ENCODE data around the gene ANAPC16. TPM values are rescaled to one million over a fixed set of nuclear protein-coding genes. Genes with fewer than 3 reads are reported as not detected.
"Not testable (repeated sequence)": the region's sequence is repeated elsewhere in the genome, so short reads cannot be mapped to it uniquely, and the experiment has no call there.

Gene ANAPC16
- total RNA-seq, 6 experiments from 2014 or later, result 40.4 to 46.0 (median 40.7) TPM

DNA sequence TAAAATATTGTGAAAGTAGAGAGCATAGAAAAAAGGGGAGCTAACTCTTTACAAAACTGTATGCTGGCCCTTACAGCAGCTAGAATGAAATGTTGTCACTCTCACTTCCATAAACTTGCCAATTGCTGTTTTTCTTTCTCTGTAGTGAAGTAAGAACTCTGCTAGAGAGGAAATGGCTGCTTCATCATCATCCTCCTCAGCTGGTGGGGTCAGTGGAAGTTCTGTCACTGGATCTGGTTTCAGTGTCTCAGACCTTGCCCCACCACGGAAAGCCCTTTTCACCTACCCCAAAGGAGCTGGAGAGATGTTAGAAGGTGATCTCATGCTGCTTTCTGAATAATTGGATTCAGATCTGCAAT is 7.9 kb downstream of the ANAPC16 start:
- H3K27ac Mint-ChIP-seq, result no peak overlapping the region

GRCh38 chr10:72224191-72224590 is 8.4 kb downstream of the ANAPC16 start:
- not testable (repeated sequence) for H3K27ac Mint-ChIP-seq; H3K27me3 Mint-ChIP-seq (ENCODE audit: insufficient read depth); H3K36me3 Mint-ChIP-seq (ENCODE audit: low read depth); H3K4me3 Mint-ChIP-seq; H3K4me1 Mint-ChIP-seq (ENCODE audit: low read depth); DNase-seq; H3K9me3 Mint-ChIP-seq

More for the DNA sequence above, 7.9 kb downstream of the ANAPC16 start:
- no peak overlapping the region for H3K4me3 Mint-ChIP-seq
- DNase-seq, result no peak
- H3K4me1 Mint-ChIP-seq (ENCODE audit: low read depth), result peaks cover 12% of the 10 kb centered on the region
- H3K27me3 Mint-ChIP-seq (ENCODE audit: insufficient read depth), result no peaks in the 10 kb centered on the region
- H3K36me3 Mint-ChIP-seq (ENCODE audit: low read depth), result no peaks in the 10 kb centered on the region
- H3K9me3 Mint-ChIP-seq, result no peaks in the 10 kb centered on the region
- TF ChIP-seq CTCF (IDR thresholded peaks at IDR 0.05), result no peak

- no peak for TF ChIP-seq CTCF (IDR thresholded peaks at IDR 0.05)
- no peaks in the 10 kb centered on the region for H3K36me3 Mint-ChIP-seq (ENCODE audit: low read depth)
- H3K27ac Mint-ChIP-seq, result no peak overlapping the region
- no peak for DNase-seq
- H3K9me3 Mint-ChIP-seq, result no peaks in the 10 kb centered on the region
- no peaks in the 10 kb centered on the region for H3K27me3 Mint-ChIP-seq (ENCODE audit: insufficient read depth)
- H3K4me3 Mint-ChIP-seq, result no peak overlapping the region
- peaks cover 7% of the 10 kb centered on the region for H3K4me1 Mint-ChIP-seq (ENCODE audit: low read depth)
Observed at GRCh38 chr10:72226418-72227027, 10.7 kb downstream of the ANAPC16 start.

DNA sequence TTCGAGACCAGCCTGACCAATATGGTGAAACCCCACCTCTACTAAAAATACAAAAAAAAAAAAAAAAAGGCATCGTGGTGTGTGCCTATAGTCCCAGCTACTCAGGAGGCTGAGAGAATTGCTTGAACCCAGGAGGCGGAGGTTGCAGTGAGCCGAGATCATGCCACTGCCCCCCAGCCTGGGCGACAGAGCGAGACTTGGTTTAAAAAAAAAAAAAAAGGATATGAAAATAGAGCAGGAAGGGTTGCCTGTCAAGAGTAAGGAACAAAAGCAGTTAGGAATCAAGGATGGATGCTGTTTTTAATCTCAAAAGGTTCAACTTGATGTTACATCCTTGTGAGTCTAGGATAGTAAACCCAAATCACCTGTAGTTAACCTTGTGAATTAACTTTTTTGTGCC is 12.0 kb downstream of the ANAPC16 start:
- no peak overlapping the region for H3K27ac Mint-ChIP-seq
- H3K9me3 Mint-ChIP-seq, result no peaks in the 10 kb centered on the region
- H3K4me1 Mint-ChIP-seq (ENCODE audit: low read depth), result peaks cover 7% of the 10 kb centered on the region
- DNase-seq, result no peak
- H3K27me3 Mint-ChIP-seq (ENCODE audit: insufficient read depth), result no peaks in the 10 kb centered on the region
- no peak overlapping the region for H3K4me3 Mint-ChIP-seq
- H3K36me3 Mint-ChIP-seq (ENCODE audit: low read depth), result peaks cover under 1% of the 10 kb centered on the region; the same call in 1 of the 2 replicates
- no peak for TF ChIP-seq CTCF (IDR thresholded peaks at IDR 0.05)

- H3K4me3 Mint-ChIP-seq, result no peak overlapping the region
- DNase-seq, result no peak
- H3K27me3 Mint-ChIP-seq (ENCODE audit: insufficient read depth), result no peaks in the 10 kb centered on the region
- no peaks in the 10 kb centered on the region for H3K9me3 Mint-ChIP-seq
- H3K36me3 Mint-ChIP-seq (ENCODE audit: low read depth), result peaks cover 6% of the 10 kb centered on the region; the same call in 1 of the 2 replicates
- no peak overlapping the region for H3K27ac Mint-ChIP-seq
- TF ChIP-seq CTCF (IDR thresholded peaks at IDR 0.05), result no peak
- peaks cover 4% of the 10 kb centered on the region for H3K4me1 Mint-ChIP-seq (ENCODE audit: low read depth)
Observed at GRCh38 chr10:72228318-72228751, 12.5 kb downstream of the ANAPC16 start.

DNA sequence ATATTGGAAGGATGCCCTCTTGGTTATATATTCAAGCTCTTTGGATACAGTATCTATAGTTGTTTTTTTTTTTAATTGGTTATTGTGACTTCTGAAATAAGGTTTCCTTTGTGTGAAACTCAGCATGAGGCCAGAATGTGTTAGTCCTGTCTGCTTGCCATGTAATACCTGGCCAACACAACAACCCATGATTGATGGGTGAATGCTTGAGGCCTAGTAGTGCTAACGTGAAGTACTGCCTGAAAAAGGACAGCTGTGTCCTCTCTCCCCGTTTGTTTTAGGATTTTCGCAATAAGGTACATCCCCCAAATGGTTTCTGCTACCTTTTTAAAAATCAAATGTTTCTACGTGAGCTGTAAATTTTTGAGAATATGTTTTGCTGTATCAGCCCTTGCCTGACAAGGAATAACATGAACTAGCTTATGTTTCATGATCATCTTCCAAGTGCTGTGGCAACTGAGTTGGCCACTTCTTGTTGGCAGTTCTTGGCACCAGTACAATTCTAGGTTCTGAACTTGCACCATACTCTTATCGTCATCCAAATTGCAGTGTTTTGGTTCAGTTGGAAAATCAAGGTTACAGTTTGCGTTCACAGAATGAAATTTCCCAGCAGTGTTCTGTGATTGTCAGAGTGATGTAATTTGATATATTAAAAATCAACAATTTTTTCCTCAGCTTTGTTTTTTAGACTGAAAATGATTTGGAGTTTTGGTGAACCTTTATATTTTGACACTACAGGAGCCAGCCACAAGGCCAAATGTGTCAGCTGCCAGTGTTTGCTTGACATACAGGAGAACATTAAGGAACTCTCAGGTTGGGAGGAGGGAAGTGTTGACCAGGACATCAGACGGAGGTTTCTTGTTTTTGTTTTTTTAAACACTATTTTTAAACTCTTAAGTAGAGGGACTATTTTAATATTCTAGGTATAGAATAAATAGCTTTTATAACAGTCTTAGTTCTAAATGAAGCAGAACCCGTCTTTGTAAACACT is 13.7 kb downstream of the ANAPC16 start:
- Mint-ChIP-seq H3K9me3 (no peaks in the 10 kb centered on the region), H3K4me1 (ENCODE audit: low read depth) (no peaks in the 10 kb centered on the region), H3K4me3 (no peak overlapping the region), H3K36me3 (ENCODE audit: low read depth) (peaks cover 6% of the 10 kb centered on the region; the same call in 1 of the 2 replicates), H3K27ac (no peak overlapping the region), H3K27me3 (ENCODE audit: insufficient read depth) (no peaks in the 10 kb centered on the region)
- no peak for TF ChIP-seq CTCF (IDR thresholded peaks at IDR 0.05)
- no peak for DNase-seq
